Measurements from ENCODE around the gene ULK4. TPM values are rescaled to one million over a fixed set of nuclear protein-coding genes. Genes with fewer than 3 reads are reported as not detected.

The ULK4 gene
- polyA plus RNA-seq, 1 donor from 2014 or later, result 7.2 TPM

DNA sequence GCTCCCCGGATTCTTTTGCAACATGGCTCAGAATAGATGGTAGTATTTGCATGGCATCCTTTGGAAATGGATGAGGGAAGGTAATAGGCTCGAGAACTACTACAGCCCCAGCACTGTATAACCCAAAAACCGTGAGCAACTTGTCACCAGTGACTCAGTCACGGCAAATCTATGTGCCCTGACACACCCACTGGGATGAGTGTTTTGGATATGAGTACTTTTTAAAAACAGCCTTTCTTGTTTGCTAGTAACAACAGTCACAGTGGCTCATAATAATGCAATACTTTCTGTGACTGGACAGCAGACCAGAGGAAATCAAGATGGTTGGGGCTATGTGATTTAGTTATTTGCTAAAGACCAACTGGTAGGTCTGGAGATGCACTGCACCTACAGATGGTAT is 299.6 kb downstream of the ULK4 start:
- no peak overlapping the region for H3K9ac ChIP-seq (ENCODE audit: low read length)
- H3K36me3 ChIP-seq (ENCODE audit: insufficient read depth, low read length), result no peaks in the 10 kb centered on the region
- no peak overlapping the region for H2AFZ ChIP-seq (ENCODE audit: low read depth, low read length)
- H3K4me3 ChIP-seq (ENCODE audit: low read length), result no peak overlapping the region
- H3K27ac ChIP-seq (ENCODE audit: low read length), result no peak overlapping the region
- H3K4me2 ChIP-seq (ENCODE audit: low read length), result no peak overlapping the region
- no peaks in the 10 kb centered on the region for H3K9me2 ChIP-seq (ENCODE audit: insufficient read depth, low read length)
- TF ChIP-seq SMC3 (conservative IDR thresholded peaks at IDR 0.05; ENCODE audit: poor library complexity) (no peak), TAF1 (IDR thresholded peaks at IDR 0.05; ENCODE audit: low read depth) (no peak), MXI1 (conservative IDR thresholded peaks at IDR 0.05; ENCODE audit: poor library complexity, severe bottlenecking) (no peak), RAD21 (conservative IDR thresholded peaks at IDR 0.05) (no peak), EZH2 (IDR thresholded peaks at IDR 0.05; ENCODE audit: borderline replicate concordance, insufficient read depth, low read length, poor library complexity, severe bottlenecking) (no peak), EP300 (conservative IDR thresholded peaks at IDR 0.05; ENCODE audit: poor library complexity, severe bottlenecking) (no peak), POLR2AphosphoS5 (IDR thresholded peaks at IDR 0.05) (no peak)
- TF ChIP-seq, protein P1, sequence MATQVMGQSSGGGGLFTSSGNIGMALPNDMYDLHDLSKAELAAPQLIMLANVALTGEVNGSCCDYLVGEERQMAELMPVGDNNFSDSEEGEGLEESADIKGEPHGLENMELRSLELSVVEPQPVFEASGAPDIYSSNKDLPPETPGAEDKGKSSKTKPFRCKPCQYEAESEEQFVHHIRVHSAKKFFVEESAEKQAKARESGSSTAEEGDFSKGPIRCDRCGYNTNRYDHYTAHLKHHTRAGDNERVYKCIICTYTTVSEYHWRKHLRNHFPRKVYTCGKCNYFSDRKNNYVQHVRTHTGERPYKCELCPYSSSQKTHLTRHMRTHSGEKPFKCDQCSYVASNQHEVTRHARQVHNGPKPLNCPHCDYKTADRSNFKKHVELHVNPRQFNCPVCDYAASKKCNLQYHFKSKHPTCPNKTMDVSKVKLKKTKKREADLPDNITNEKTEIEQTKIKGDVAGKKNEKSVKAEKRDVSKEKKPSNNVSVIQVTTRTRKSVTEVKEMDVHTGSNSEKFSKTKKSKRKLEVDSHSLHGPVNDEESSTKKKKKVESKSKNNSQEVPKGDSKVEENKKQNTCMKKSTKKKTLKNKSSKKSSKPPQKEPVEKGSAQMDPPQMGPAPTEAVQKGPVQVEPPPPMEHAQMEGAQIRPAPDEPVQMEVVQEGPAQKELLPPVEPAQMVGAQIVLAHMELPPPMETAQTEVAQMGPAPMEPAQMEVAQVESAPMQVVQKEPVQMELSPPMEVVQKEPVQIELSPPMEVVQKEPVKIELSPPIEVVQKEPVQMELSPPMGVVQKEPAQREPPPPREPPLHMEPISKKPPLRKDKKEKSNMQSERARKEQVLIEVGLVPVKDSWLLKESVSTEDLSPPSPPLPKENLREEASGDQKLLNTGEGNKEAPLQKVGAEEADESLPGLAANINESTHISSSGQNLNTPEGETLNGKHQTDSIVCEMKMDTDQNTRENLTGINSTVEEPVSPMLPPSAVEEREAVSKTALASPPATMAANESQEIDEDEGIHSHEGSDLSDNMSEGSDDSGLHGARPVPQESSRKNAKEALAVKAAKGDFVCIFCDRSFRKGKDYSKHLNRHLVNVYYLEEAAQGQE (IDR thresholded peaks at IDR 0.05; ENCODE audit: borderline replicate concordance), result no peak
- TF ChIP-seq, protein P2, sequence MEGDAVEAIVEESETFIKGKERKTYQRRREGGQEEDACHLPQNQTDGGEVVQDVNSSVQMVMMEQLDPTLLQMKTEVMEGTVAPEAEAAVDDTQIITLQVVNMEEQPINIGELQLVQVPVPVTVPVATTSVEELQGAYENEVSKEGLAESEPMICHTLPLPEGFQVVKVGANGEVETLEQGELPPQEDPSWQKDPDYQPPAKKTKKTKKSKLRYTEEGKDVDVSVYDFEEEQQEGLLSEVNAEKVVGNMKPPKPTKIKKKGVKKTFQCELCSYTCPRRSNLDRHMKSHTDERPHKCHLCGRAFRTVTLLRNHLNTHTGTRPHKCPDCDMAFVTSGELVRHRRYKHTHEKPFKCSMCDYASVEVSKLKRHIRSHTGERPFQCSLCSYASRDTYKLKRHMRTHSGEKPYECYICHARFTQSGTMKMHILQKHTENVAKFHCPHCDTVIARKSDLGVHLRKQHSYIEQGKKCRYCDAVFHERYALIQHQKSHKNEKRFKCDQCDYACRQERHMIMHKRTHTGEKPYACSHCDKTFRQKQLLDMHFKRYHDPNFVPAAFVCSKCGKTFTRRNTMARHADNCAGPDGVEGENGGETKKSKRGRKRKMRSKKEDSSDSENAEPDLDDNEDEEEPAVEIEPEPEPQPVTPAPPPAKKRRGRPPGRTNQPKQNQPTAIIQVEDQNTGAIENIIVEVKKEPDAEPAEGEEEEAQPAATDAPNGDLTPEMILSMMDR (IDR thresholded peaks at IDR 0.05; ENCODE audit: poor library complexity, severe bottlenecking), result no peak
- H3K9me3 ChIP-seq (ENCODE audit: low read length), result no peaks in the 10 kb centered on the region
- no peaks in the 10 kb centered on the region for H4K20me1 ChIP-seq (ENCODE audit: insufficient read depth)
- H3F3A ChIP-seq (ENCODE audit: insufficient read depth, low read length, poor library complexity, severe bottlenecking), result no peaks in the 10 kb centered on the region
- H3K79me2 ChIP-seq (replicated peaks; ENCODE audit: insufficient read depth, low read length), result no peaks in the 10 kb centered on the region
- H3K27me3 ChIP-seq (ENCODE audit: insufficient read depth, low read depth, low read length), result no peaks in the 10 kb centered on the region

DNA sequence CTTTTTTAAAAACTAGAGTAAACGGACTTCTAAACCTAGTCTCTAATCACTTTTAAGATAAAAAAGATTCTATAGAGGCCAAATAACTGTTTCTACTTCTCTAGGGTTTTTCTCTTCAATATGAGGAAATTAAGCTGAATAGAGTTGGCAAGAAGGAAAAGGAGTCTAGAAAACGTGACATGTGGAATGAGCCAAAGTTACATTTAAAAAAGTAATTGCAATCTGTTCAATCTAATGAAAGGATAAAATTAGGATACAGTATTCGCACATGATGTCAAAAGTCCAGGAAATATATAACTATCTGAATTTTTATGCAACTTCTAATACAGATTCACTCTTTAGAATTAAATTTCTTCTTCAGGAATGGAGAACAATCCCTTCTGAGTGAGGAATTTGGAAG is 300.1 kb downstream of the ULK4 start:
- Histone ChIP-seq H3K27ac (ENCODE audit: low read length) (no peak overlapping the region), H3K79me2 (replicated peaks; ENCODE audit: insufficient read depth, low read length) (no peaks in the 10 kb centered on the region)

More for the DNA sequence above, 300.1 kb downstream of the ULK4 start:
- H4K20me1 ChIP-seq (ENCODE audit: insufficient read depth), result no peaks in the 10 kb centered on the region
- no peaks in the 10 kb centered on the region for H3K9me2 ChIP-seq (ENCODE audit: insufficient read depth, low read length)
- H3K27me3 ChIP-seq (ENCODE audit: insufficient read depth, low read depth, low read length), result no peaks in the 10 kb centered on the region
- TF ChIP-seq EP300 (conservative IDR thresholded peaks at IDR 0.05; ENCODE audit: poor library complexity, severe bottlenecking) (no peak), SMC3 (conservative IDR thresholded peaks at IDR 0.05; ENCODE audit: poor library complexity) (no peak), RAD21 (conservative IDR thresholded peaks at IDR 0.05) (no peak)
- TF ChIP-seq, protein P2 (IDR thresholded peaks at IDR 0.05; ENCODE audit: poor library complexity, severe bottlenecking), result no peak
- TF ChIP-seq, protein P1 (IDR thresholded peaks at IDR 0.05; ENCODE audit: borderline replicate concordance), result no peak
- H3K9ac ChIP-seq (ENCODE audit: low read length), result no peak overlapping the region
- H3K9me3 ChIP-seq (ENCODE audit: low read length), result no peaks in the 10 kb centered on the region
- H3K4me3 ChIP-seq (ENCODE audit: low read length), result no peak overlapping the region
- no peak overlapping the region for H2AFZ ChIP-seq (ENCODE audit: low read depth, low read length)
- H3F3A ChIP-seq (ENCODE audit: insufficient read depth, low read length, poor library complexity, severe bottlenecking), result no peaks in the 10 kb centered on the region
- no peak overlapping the region for H3K4me2 ChIP-seq (ENCODE audit: low read length)
- H3K36me3 ChIP-seq (ENCODE audit: insufficient read depth, low read length), result no peaks in the 10 kb centered on the region

Measured in neural cell (in vitro differentiated cells).